HepG2 (cell line): ENCODE data around the gene MAP2K5. TPM values are rescaled to one million over a fixed set of nuclear protein-coding genes. Genes with fewer than 3 reads are reported as not detected.

Source experiments
- ARNT2 ChIP-seq: sonication (generic); formaldehyde crosslinking; IDR thresholded peaks from 2 replicates; pipeline ENCODE4 v1.8.0; 2022; ENCODE audit warnings: mild to moderate bottlenecking, low read depth, missing genetic modification reagents, moderate library complexity
- BORCS8-MEF2B ChIP-seq: sonication (generic); formaldehyde crosslinking; IDR thresholded peaks from 2 replicates; pipeline ENCODE4 v1.8.0; 2022; ENCODE audit warnings: mild to moderate bottlenecking, missing genetic modification reagents
- CHCHD3 ChIP-seq: sonication (generic); formaldehyde crosslinking; IDR thresholded peaks from 2 replicates; pipeline ENCODE4 v1.8.0; 2022; ENCODE audit warnings: mild to moderate bottlenecking, missing genetic modification reagents, moderate library complexity
- ESRRA ChIP-seq: sonication (generic); formaldehyde crosslinking; IDR thresholded peaks from 2 replicates; pipeline ENCODE4 v1.5.1; 2020; ENCODE audit warnings: mild to moderate bottlenecking, low read depth, missing genetic modification reagents
- HOMEZ ChIP-seq: IDR thresholded peaks from 2 replicates; pipeline ENCODE4 v1.6.1; 2016; ENCODE audit warnings: low read depth
- MTA1 ChIP-seq: sonication (generic); formaldehyde crosslinking; IDR thresholded peaks from 2 replicates; pipeline ENCODE4 v1.4.0; 2020; ENCODE audit warnings: missing genetic modification reagents, mild to moderate bottlenecking, borderline replicate concordance
- NFATC3 ChIP-seq: sonication (generic); formaldehyde crosslinking; IDR thresholded peaks from 2 replicates; pipeline ENCODE4 v1.5.1; 2020; ENCODE audit warnings: mild to moderate bottlenecking, missing genetic modification reagents
- NONO ChIP-seq, 2 experiments: fragments of 450-650 bp in 1 of 2; sonication (generic) in 1 of 2; formaldehyde crosslinking in 1 of 2; IDR thresholded peaks in 1 of 2; conservative IDR thresholded peaks in 1 of 2; 2 replicates each; pipeline versions ENCODE4 v1.6.1 to v1.8.0; 2017 to 2022; ENCODE audit warnings: mild to moderate bottlenecking in 1 of 2, missing genetic modification reagents in 1 of 2, moderate library complexity in 1 of 2
- POGZ ChIP-seq: sonication (generic); formaldehyde crosslinking; IDR thresholded peaks from 2 replicates; pipeline ENCODE4 v1.4.0; 2020; ENCODE audit warnings: mild to moderate bottlenecking, missing genetic modification reagents
- SRSF9 ChIP-seq: fragments of 200-400 bp; formaldehyde crosslinking; IDR thresholded peaks from 2 replicates; pipeline ENCODE4 v1.6.1; 2018; ENCODE audit warnings: borderline replicate concordance, mild to moderate bottlenecking, low read depth, low read length; ENCODE audit not compliant: insufficient read depth, poor library complexity, severe bottlenecking
- TFAP4 ChIP-seq: sonication (generic); IDR thresholded peaks from 2 replicates; pipeline ENCODE4 v1.6.1; 2016; ENCODE audit warnings: low read depth, borderline replicate concordance
- ZFAT ChIP-seq: sonication (generic); formaldehyde crosslinking; conservative IDR thresholded peaks from 2 replicates; pipeline ENCODE4 v1.8.1; 2023; ENCODE audit warnings: missing genetic modification reagents, inconsistent platforms
- ZFP41 ChIP-seq: sonication (generic); formaldehyde crosslinking; IDR thresholded peaks from 2 replicates; pipeline ENCODE4 v1.4.0; 2020; ENCODE audit warnings: mild to moderate bottlenecking, missing genetic modification reagents, borderline replicate concordance
- ZNF564 ChIP-seq: sonication (generic); formaldehyde crosslinking; IDR thresholded peaks from 2 replicates; pipeline ENCODE4 v1.8.1; 2023; ENCODE audit warnings: mild to moderate bottlenecking, missing genetic modification reagents
- ZNF577 ChIP-seq: sonication (generic); formaldehyde crosslinking; IDR thresholded peaks from 2 replicates; pipeline ENCODE4 v1.4.0; 2020; ENCODE audit warnings: mild to moderate bottlenecking, low read depth, missing genetic modification reagents, borderline replicate concordance
- ZSCAN31 ChIP-seq: sonication (generic); formaldehyde crosslinking; IDR thresholded peaks from 2 replicates; pipeline ENCODE4 v1.5.0; 2020; ENCODE audit warnings: low read depth, mild to moderate bottlenecking, missing genetic modification reagents
- polyA plus RNA-seq, 8 experiments: library from polyadenylated mRNA; depleted of rRNA in 3 of 8; stranded (reverse) in 7 of 8; unstranded in 1 of 8; fragments of >200 nt; fragmentation: Illumina TruSeq in 4 of 8; extraction: Trizol in 4 of 8; gene quantifications; 2 replicates each; pipeline versions ENCODE4 v1.2.1 to v1.2.3, GENCODE V29; 2011 to 2016; ENCODE audit warnings: low read depth in 4 of 8, missing spikeins in 1 of 8, mixed read lengths in 1 of 8; ENCODE audit not compliant: insufficient read depth in 1 of 8
- total RNA-seq, 5 experiments: library from RNA; depleted of rRNA; stranded (reverse); fragments of >200 nt; fragmentation: Illumina TruSeq; extraction: Trizol; gene quantifications; 2 replicates each; pipeline ENCODE4 v1.2.3, GENCODE V29; 2016; ENCODE audit warnings: low read depth in 1 of 5
- TF ChIP-seq, protein P1 (sequence below): sonication (generic); formaldehyde crosslinking; IDR thresholded peaks from 2 replicates; pipeline ENCODE4 v1.9.0; 2021; ENCODE audit warnings: missing genetic modification reagents, borderline replicate concordance

MAP2K5 gene
- total and polyA plus RNA-seq, 2 of the 13 experiments (the other 11 are each of a cell fraction or from before 2014, with no cell fraction given), result 4.0 to 4.3 TPM

DNA sequence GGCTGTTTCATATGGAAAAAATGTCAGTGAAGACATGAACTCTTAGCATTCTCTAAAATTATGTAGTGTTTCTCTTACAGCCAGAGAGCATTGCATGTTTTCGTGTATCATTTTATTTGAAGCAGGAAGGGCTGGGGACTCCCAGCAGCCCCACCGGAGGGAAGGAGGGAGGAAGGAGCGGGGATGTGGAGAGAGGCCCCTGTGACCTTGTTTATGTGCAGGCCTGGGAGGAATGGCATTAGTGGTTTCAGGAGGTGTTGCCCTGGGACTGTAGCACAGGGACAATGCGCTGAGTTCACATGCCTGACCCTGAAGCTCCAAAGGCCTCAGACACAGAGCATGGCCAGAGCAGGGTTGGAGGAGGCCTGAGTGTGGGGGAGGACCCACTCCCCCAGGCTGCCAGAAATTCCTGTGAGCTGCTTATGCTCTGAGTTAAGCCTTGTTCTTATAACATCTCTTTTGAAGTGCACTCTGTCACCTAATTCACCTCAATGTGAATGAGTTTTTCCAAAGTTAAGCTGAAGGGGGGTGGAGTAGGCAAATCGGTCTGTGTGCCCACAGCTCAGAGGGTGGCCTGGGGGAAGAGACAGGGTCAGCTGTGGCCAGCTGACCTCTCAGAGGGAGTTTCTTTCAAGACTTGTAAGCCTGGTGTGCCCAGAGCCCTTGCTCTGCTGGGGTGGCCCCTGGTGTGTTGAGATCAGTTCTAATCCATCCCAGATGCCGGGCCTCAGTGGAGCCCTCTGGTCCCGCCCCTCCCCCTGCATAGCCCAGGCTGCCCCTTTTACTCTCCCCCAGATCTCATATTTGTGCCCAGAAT, 301.3 kb downstream of the MAP2K5 start (continued):
- TF ChIP-seq, protein P1, sequence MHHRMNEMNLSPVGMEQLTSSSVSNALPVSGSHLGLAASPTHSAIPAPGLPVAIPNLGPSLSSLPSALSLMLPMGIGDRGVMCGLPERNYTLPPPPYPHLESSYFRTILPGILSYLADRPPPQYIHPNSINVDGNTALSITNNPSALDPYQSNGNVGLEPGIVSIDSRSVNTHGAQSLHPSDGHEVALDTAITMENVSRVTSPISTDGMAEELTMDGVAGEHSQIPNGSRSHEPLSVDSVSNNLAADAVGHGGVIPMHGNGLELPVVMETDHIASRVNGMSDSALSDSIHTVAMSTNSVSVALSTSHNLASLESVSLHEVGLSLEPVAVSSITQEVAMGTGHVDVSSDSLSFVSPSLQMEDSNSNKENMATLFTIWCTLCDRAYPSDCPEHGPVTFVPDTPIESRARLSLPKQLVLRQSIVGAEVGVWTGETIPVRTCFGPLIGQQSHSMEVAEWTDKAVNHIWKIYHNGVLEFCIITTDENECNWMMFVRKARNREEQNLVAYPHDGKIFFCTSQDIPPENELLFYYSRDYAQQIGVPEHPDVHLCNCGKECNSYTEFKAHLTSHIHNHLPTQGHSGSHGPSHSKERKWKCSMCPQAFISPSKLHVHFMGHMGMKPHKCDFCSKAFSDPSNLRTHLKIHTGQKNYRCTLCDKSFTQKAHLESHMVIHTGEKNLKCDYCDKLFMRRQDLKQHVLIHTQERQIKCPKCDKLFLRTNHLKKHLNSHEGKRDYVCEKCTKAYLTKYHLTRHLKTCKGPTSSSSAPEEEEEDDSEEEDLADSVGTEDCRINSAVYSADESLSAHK (CRISPR knock-in tag), result no peak
- TF ChIP-seq ZFP41, result no peak
- TF ChIP-seq HOMEZ, result peak; percentile 72; the same call in 1 of the 2 replicates
- TF ChIP-seq TFAP4, result no peak
- no peak for TF ChIP-seq NONO (IDR thresholded peaks at IDR 0.05)
- no peak for TF ChIP-seq NONO (CRISPR knock-in tag; conservative IDR thresholded peaks at IDR 0.05)
- TF ChIP-seq BORCS8-MEF2B, result 0 out of 2 replicates have a peak, but pooled peaks have one; percentile 35
- no peak for TF ChIP-seq ZNF577 (CRISPR knock-in tag)
- 0 out of 2 replicates have a peak, but pooled peaks have one; percentile 54 for TF ChIP-seq MTA1 (CRISPR knock-in tag)
- 0 out of 2 replicates have a peak, but pooled peaks have one; percentile 4 for TF ChIP-seq ZNF564 (CRISPR knock-in tag)
- TF ChIP-seq POGZ (CRISPR knock-in tag), result peak; percentile 57; the same call in 1 of the 2 replicates
- TF ChIP-seq NFATC3 (CRISPR knock-in tag), result no peak
- TF ChIP-seq ESRRA, result peak; percentile 84; the same call in 1 of the 2 replicates
- peak; percentile 66; the same call in 1 of the 2 replicates for TF ChIP-seq ARNT2 (CRISPR knock-in tag)
- no peak for TF ChIP-seq CHCHD3 (CRISPR knock-in tag)
- peak; percentile 54; the same call in 1 of the 2 replicates for TF ChIP-seq ZSCAN31 (CRISPR knock-in tag)
- no peak for TF ChIP-seq ZFAT
- TF ChIP-seq SRSF9, result no peak
